Ishikawa (cell line): ENCODE results near the gene NDRG2.

Experiments
- CREB1 ChIP-seq: IDR thresholded peaks from 2 replicates; pipeline ENCODE4 v1.6.1; 2012; ENCODE audit warnings: low read depth
- EP300 ChIP-seq: IDR thresholded peaks from 2 replicates; pipeline ENCODE4 v1.6.1; 2012; ENCODE audit warnings: borderline replicate concordance
- FOXM1 ChIP-seq: IDR thresholded peaks from 2 replicates; pipeline ENCODE4 v1.6.1; 2012; ENCODE audit warnings: low read depth, borderline replicate concordance
- MAX ChIP-seq: IDR thresholded peaks from 2 replicates; pipeline ENCODE4 v1.6.1; 2012
- RAD21 ChIP-seq: IDR thresholded peaks from 2 replicates; pipeline ENCODE4 v1.6.1; 2012; ENCODE audit warnings: low read depth
- TCF12 ChIP-seq: IDR thresholded peaks from 2 replicates; pipeline ENCODE4 v1.6.1; 2012; ENCODE audit warnings: low read depth
- USF1 ChIP-seq: IDR thresholded peaks from 2 replicates; pipeline ENCODE4 v1.6.1; 2012
- TF ChIP-seq, protein P1 (sequence below): IDR thresholded peaks from 2 replicates; pipeline ENCODE4 v1.6.1; 2012; ENCODE audit warnings: low read depth, mild to moderate bottlenecking

- TF ChIP-seq TCF12 (no peak), EP300 (no peak), MAX (no peak), RAD21 (no peak), CREB1 (no peak), FOXM1 (no peak), USF1 (no peak)
- TF ChIP-seq, protein P1, sequence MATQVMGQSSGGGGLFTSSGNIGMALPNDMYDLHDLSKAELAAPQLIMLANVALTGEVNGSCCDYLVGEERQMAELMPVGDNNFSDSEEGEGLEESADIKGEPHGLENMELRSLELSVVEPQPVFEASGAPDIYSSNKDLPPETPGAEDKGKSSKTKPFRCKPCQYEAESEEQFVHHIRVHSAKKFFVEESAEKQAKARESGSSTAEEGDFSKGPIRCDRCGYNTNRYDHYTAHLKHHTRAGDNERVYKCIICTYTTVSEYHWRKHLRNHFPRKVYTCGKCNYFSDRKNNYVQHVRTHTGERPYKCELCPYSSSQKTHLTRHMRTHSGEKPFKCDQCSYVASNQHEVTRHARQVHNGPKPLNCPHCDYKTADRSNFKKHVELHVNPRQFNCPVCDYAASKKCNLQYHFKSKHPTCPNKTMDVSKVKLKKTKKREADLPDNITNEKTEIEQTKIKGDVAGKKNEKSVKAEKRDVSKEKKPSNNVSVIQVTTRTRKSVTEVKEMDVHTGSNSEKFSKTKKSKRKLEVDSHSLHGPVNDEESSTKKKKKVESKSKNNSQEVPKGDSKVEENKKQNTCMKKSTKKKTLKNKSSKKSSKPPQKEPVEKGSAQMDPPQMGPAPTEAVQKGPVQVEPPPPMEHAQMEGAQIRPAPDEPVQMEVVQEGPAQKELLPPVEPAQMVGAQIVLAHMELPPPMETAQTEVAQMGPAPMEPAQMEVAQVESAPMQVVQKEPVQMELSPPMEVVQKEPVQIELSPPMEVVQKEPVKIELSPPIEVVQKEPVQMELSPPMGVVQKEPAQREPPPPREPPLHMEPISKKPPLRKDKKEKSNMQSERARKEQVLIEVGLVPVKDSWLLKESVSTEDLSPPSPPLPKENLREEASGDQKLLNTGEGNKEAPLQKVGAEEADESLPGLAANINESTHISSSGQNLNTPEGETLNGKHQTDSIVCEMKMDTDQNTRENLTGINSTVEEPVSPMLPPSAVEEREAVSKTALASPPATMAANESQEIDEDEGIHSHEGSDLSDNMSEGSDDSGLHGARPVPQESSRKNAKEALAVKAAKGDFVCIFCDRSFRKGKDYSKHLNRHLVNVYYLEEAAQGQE, result no peak
Measured at GRCh38 chr14:21047378-21047781, 22.5 kb upstream of the NDRG2 start.
